BE2C (cell line): ENCODE data around the gene C1orf116.

ENCODE experiments used
- DNase-seq: peaks from one replicate; pipeline ENCODE4 v3.0.0-alpha.2; 2020
- H3K27me3 ChIP-seq: fragments of 250-450 bp; sonication (Bioruptor Pico); 2 replicates; pipeline ENCODE4 v1.5.1; 2020; ENCODE audit warnings: mild to moderate bottlenecking
- H3K36me3 ChIP-seq: fragments of 250-450 bp; sonication (Bioruptor Pico); 2 replicates; pipeline ENCODE4 v1.5.1; 2020; ENCODE audit warnings: mild to moderate bottlenecking
- H3K4me1 ChIP-seq: fragments of 250-450 bp; sonication (Bioruptor Pico); 2 replicates; pipeline ENCODE4 v1.5.1; 2020
- H3K4me3 ChIP-seq: 2 replicates; pipeline ENCODE4 v1.5.1; 2011; ENCODE audit warnings: low read depth, low read length
- H3K9me3 ChIP-seq: fragments of 250-450 bp; sonication (Bioruptor Pico); 2 replicates; pipeline ENCODE4 v1.5.1; 2020
- CTCF ChIP-seq: IDR thresholded peaks from 2 replicates; pipeline ENCODE4 v1.5.1; 2012; ENCODE audit warnings: mild to moderate bottlenecking, low read depth, low read length

C1orf116 gene

GRCh38 chr1:207071426-207071825, 38.9 kb upstream of the C1orf116 start:
- no peaks in the 10 kb centered on the region for H3K36me3 ChIP-seq
- H3K27me3 ChIP-seq: peaks cover 48% of the 10 kb centered on the region
- H3K4me1 ChIP-seq: no peaks in the 10 kb centered on the region
- H3K4me3 ChIP-seq: no peak overlapping the region
- no peak for DNase-seq
- TF ChIP-seq CTCF: no peak
- H3K9me3 ChIP-seq: no peaks in the 10 kb centered on the region

GRCh38 chr1:207070811-207071210, 38.3 kb upstream of the C1orf116 start:
- H3K36me3 ChIP-seq: no peaks in the 10 kb centered on the region
- TF ChIP-seq CTCF: no peak
- DNase-seq: no peak

GRCh38 chr1:207069858-207070506, 37.4 kb upstream of the C1orf116 start:
- H3K36me3 ChIP-seq: no peaks in the 10 kb centered on the region
- TF ChIP-seq CTCF: no peak
- H3K9me3 ChIP-seq: no peaks in the 10 kb centered on the region
- H3K4me3 ChIP-seq: no peak overlapping the region
- H3K4me1 ChIP-seq: no peaks in the 10 kb centered on the region
- DNase-seq: no peak
- peaks cover 40% of the 10 kb centered on the region for H3K27me3 ChIP-seq

More at GRCh38 chr1:207070811-207071210, 38.3 kb upstream of the C1orf116 start:
- no peaks in the 10 kb centered on the region for H3K9me3 ChIP-seq
- H3K27me3 ChIP-seq: peaks cover 46% of the 10 kb centered on the region
- H3K4me3 ChIP-seq: no peak overlapping the region
- H3K4me1 ChIP-seq: no peaks in the 10 kb centered on the region

DNA sequence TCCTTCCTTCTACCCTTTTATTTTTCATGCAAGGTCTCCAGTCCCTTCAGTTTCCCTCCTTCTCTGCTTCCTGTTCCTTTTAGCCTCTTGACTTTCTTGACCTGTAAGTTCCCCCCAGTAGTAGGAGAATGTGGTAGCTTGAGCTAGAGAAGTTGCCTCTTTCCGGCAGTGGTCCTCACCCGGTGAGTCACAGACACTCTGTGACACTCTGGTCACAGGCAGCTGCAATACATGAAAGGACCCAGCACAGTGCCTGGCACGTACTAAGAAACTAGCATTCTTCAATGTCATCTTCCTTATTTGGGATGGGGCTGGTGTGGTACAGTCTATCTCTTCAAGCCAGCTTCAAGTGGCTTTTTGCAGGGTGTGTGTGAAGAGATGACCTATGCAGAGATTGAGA, 36.5 kb upstream of the C1orf116 start:
- Histone ChIP-seq H3K4me1 (no peaks in the 10 kb centered on the region), H3K27me3 (peaks cover 31% of the 10 kb centered on the region), H3K36me3 (no peaks in the 10 kb centered on the region), H3K4me3 (no peak overlapping the region), H3K9me3 (no peaks in the 10 kb centered on the region)
- no peak for DNase-seq
- no peak for TF ChIP-seq CTCF

GRCh38 chr1:207067665-207068064, 35.1 kb upstream of the C1orf116 start:
- H3K36me3 ChIP-seq: no peaks in the 10 kb centered on the region
- H3K27me3 ChIP-seq: peaks cover 25% of the 10 kb centered on the region
- no peak for TF ChIP-seq CTCF

GRCh38 chr1:207067185-207067584, 34.6 kb upstream of the C1orf116 start:
- TF ChIP-seq CTCF: no peak
- Histone ChIP-seq H3K27me3 (peaks cover 21% of the 10 kb centered on the region), H3K4me3 (no peak overlapping the region), H3K9me3 (no peaks in the 10 kb centered on the region), H3K4me1 (no peaks in the 10 kb centered on the region), H3K36me3 (no peaks in the 10 kb centered on the region)
- DNase-seq: no peak

More at GRCh38 chr1:207067665-207068064, 35.1 kb upstream of the C1orf116 start:
- Histone ChIP-seq H3K4me1 (no peaks in the 10 kb centered on the region), H3K4me3 (no peak overlapping the region), H3K9me3 (no peaks in the 10 kb centered on the region)
- DNase-seq: no peak
